Chondrocyte (in vitro differentiated cells): ENCODE measurements around the gene CRB1. TPM values are rescaled to one million over a fixed set of nuclear protein-coding genes. Genes with fewer than 3 reads are reported as not detected.

Experiments
- DNase-seq: peaks from one replicate; pipeline ENCODE4 v3.0.0; 2021; ENCODE audit warnings: mixed read lengths, low spot score
- H3K27ac Mint-ChIP-seq: one replicate; pipeline ENCODE4 v1.8.0; 2021; ENCODE audit warnings: mild to moderate bottlenecking, moderate library complexity, mixed read lengths; ENCODE audit not compliant: unreplicated experiment
- H3K27me3 Mint-ChIP-seq: 2 replicates; pipeline ENCODE4 v1.8.0; 2021; ENCODE audit warnings: low read depth, mixed read lengths
- H3K36me3 Mint-ChIP-seq: 2 replicates; pipeline ENCODE4 v1.8.0; 2021; ENCODE audit warnings: low read depth, mixed read lengths
- H3K4me1 Mint-ChIP-seq: 2 replicates; pipeline ENCODE4 v1.8.0; 2021; ENCODE audit warnings: low read depth, mild to moderate bottlenecking, mixed read lengths
- H3K4me3 Mint-ChIP-seq: one replicate; pipeline ENCODE4 v1.8.0; 2021; ENCODE audit warnings: mild to moderate bottlenecking, moderate library complexity, mixed read lengths; ENCODE audit not compliant: unreplicated experiment
- H3K9me3 Mint-ChIP-seq: 2 replicates; pipeline ENCODE4 v1.8.0; 2021; ENCODE audit warnings: low read depth, mixed read lengths
- CTCF ChIP-seq: fragments of 200-600 bp; sonication (generic); IDR thresholded peaks from 2 replicates; pipeline ENCODE4 v1.5.0; 2021; ENCODE audit warnings: antibody characterized with exemption, mild to moderate bottlenecking, moderate library complexity
- total RNA-seq: library from RNA; stranded (reverse); gene quantifications from 3 replicates; pipeline ENCODE4 v1.2.1, GENCODE V29; 2021

The CRB1 gene
- total RNA-seq, 1 donor from 2014 or later: not detected

- H3K27ac Mint-ChIP-seq: no peak overlapping the region
- H3K4me3 Mint-ChIP-seq: no peak overlapping the region
- H3K4me1 Mint-ChIP-seq: peaks cover 35% of the 10 kb centered on the region
Observed at GRCh38 chr1:197462539-197462938, 194.5 kb downstream of the CRB1 start.

GRCh38 chr1:197463142-197463541, 195.1 kb downstream of the CRB1 start:
- H3K9me3 Mint-ChIP-seq: no peaks in the 10 kb centered on the region
- no peaks in the 10 kb centered on the region for H3K27me3 Mint-ChIP-seq
- no peak for DNase-seq
- no peaks in the 10 kb centered on the region for H3K36me3 Mint-ChIP-seq
- no peak overlapping the region for H3K4me3 Mint-ChIP-seq
- H3K4me1 Mint-ChIP-seq: peaks cover 41% of the 10 kb centered on the region
- TF ChIP-seq CTCF: no peak
- H3K27ac Mint-ChIP-seq: no peak overlapping the region

More at GRCh38 chr1:197462539-197462938, 194.5 kb downstream of the CRB1 start:
- DNase-seq: no peak
- Mint-ChIP-seq H3K27me3 (no peaks in the 10 kb centered on the region), H3K36me3 (no peaks in the 10 kb centered on the region), H3K9me3 (no peaks in the 10 kb centered on the region)
- TF ChIP-seq CTCF: no peak

GRCh38 chr1:197464044-197464443, 196.0 kb downstream of the CRB1 start:
- no peak for TF ChIP-seq CTCF
- no peaks in the 10 kb centered on the region for H3K27me3 Mint-ChIP-seq
- H3K27ac Mint-ChIP-seq: peak overlapping the region; percentile 82

GRCh38 chr1:197465528-197466327, 197.7 kb downstream of the CRB1 start:
- no peak for TF ChIP-seq CTCF
- Mint-ChIP-seq H3K4me1 (peaks cover 59% of the 10 kb centered on the region), H3K9me3 (no peaks in the 10 kb centered on the region), H3K36me3 (peaks cover 2% of the 10 kb centered on the region), H3K4me3 (no peak overlapping the region), H3K27ac (peak overlapping the region; percentile 18), H3K27me3 (no peaks in the 10 kb centered on the region)
- no peak for DNase-seq

More at GRCh38 chr1:197464044-197464443, 196.0 kb downstream of the CRB1 start:
- no peak overlapping the region for H3K4me3 Mint-ChIP-seq
- H3K4me1 Mint-ChIP-seq: peaks cover 47% of the 10 kb centered on the region
- no peak for DNase-seq
- H3K9me3 Mint-ChIP-seq: no peaks in the 10 kb centered on the region
- H3K36me3 Mint-ChIP-seq: no peaks in the 10 kb centered on the region

- no peak overlapping the region for H3K27ac Mint-ChIP-seq
- H3K4me3 Mint-ChIP-seq: no peak overlapping the region
- no peaks in the 10 kb centered on the region for H3K9me3 Mint-ChIP-seq
- no peak for TF ChIP-seq CTCF
- H3K36me3 Mint-ChIP-seq: peaks cover 2% of the 10 kb centered on the region
- no peaks in the 10 kb centered on the region for H3K27me3 Mint-ChIP-seq
- DNase-seq: no peak
- peaks cover 67% of the 10 kb centered on the region for H3K4me1 Mint-ChIP-seq
Observed at GRCh38 chr1:197466813-197467212, 198.8 kb downstream of the CRB1 start.
